Measurements from ENCODE around the gene LGALS9B.
"Not testable (repeated sequence)": the region's sequence is repeated elsewhere in the genome, so short reads cannot be mapped to it uniquely, and the experiment has no call there.

- not testable (repeated sequence) for TF ChIP-seq CTCF, POLR2AphosphoS5 (IDR thresholded peaks at IDR 0.05)
Observed at GRCh38 chr17:20446895-20447294, 20.4 kb downstream of the LGALS9B start.

All from stomach (tissue), 4 donors.